Duodenal mucosa (tissue), 2 donors: ENCODE measurements around the gene UBAC2.
A peak's percentile ranks its signal among the peaks of the same experiment; 100 is the strongest.

Experiments
- H3K27ac ChIP-seq: one replicate; pipeline ENCODE4 v1.7.0; 2013; ENCODE audit warnings: low read depth, low read length
- H3K27me3 ChIP-seq, 2 donors: one replicate each; pipeline ENCODE4 v1.7.0; 2013; ENCODE audit warnings: low read length in 2 of 2, control low read depth in 1 of 2; ENCODE audit not compliant: insufficient read depth in 2 of 2, control insufficient read depth in 1 of 2
- H3K36me3 ChIP-seq, 2 donors: one replicate each; pipeline ENCODE4 v1.7.0; 2013; ENCODE audit warnings: low read length in 2 of 2, control low read depth in 1 of 2; ENCODE audit not compliant: insufficient read depth in 2 of 2, control insufficient read depth in 1 of 2
- H3K4me1 ChIP-seq, 2 donors: one replicate each; pipeline ENCODE4 v1.7.0; 2013; ENCODE audit warnings: low read length in 2 of 2, control low read depth in 1 of 2; ENCODE audit not compliant: insufficient read depth in 2 of 2, control insufficient read depth in 1 of 2
- H3K4me3 ChIP-seq, 2 donors: one replicate each; pipeline ENCODE4 v1.7.0; 2013; ENCODE audit warnings: low read length in 2 of 2, low read depth in 1 of 2
- H3K9ac ChIP-seq, 2 donors: one replicate each; pipeline ENCODE4 v1.7.0; 2013; ENCODE audit warnings: low read length in 2 of 2, low read depth in 1 of 2
- H3K9me3 ChIP-seq, 2 donors: one replicate each; pipeline ENCODE4 v1.7.0; 2013; ENCODE audit warnings: low read length in 2 of 2, control low read depth in 1 of 2; ENCODE audit not compliant: control insufficient read depth in 1 of 2

Gene UBAC2

DNA sequence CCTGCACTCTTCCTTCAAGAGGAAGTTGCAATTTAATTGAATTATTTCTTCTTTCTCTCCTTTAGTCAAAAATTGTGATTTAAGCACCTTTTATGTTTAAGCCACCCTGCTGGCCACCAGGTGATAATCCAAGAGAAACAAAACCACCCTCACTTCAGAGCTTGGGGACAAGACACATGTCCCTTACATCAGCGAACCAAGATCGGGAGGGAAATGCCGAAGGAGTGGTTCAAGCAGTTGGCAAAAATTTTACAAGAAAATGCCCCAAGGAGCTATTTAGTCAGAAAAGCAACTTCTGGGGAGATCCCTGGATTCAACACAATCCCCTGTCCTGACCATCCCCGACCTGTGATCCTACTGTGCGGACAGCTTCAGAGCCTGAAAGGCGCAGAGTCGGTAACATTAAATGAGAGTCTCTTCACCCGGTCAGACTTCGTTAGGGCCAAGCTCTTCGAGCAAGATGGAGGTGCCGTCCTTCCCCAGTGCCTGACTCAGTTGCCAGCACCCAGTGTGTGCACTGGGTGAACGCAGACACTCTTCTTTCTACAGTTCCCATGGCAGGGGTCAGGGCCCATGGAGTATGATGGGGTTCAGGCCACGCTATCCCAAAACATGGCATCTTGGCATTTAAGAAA lies 222.0 kb downstream of the UBAC2 start:
- Histone ChIP-seq H3K27ac (no peak overlapping the region), H3K36me3 (no peaks in the 10 kb centered on the region), H3K9me3 (no peaks in the 10 kb centered on the region), H3K27me3 (peaks cover 0 to 4% of the 10 kb centered on the region in 2 donors), H3K4me3 (no peak overlapping the region), H3K4me1 (peaks cover 11 to 21% of the 10 kb centered on the region in 2 donors), H3K9ac (no peak overlapping the region)

DNA sequence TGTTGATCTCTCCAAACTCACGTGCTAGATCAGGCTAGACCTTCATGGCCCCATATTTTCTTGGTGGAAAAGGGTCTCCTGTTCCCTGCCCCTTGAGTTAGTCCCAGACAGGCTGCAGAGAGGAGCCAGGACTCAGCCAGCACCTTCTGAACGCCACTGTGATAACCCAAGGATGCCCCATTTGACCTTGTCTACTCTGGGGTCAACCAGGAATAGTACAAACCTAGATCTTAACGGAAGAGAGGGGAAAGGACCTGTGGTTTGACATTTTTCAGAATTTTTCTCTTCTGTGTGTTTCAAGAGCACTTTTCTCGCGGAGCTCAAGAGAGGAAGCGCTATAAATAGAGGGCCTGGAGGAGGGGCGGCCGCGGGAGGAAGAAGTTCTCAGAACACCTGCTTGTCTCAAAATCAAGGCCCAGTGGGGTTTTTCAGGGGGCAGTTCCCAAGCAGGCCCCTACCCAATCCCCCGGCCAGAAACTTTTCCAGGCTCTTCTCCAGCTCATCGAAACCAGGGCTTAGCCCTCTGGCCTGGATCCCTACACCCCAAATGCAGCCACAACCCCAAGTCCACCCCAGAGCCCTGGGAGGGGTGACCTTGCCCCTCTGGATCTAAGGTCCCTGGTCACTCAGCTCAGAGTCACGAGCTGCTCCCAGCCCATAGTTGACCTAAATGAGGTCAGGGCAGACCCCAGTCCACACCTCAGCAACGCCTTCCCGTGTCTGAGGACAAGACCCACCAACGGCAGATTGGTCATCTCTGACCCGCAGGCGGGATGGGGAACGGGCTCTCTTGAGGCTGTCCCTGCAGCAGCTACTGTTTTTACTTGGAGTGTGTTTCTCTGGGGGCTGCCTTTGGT lies 225.1 kb downstream of the UBAC2 start:
- peak overlapping the region; percentile 8 for H3K27ac ChIP-seq

DNA sequence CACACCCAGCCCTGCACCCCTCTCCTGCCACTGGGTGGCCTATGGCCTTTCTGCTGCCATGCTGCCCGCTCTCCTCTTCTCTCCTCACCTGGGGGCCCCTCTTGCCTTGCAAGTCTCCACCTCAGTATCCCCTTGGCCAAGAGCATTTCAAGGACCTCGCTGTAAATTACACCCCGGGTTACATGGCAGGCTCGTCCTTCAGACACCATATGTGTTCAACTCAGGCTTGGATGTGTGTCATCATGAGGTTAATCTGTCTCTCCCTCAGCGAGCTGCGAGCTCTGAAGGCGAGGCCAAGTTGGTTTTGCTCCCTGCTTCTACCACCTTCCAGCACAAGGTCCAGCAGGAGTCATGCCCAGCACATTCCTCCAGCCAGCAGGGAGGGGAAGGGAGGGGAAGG lies 225.8 kb downstream of the UBAC2 start:
- Histone ChIP-seq H3K27me3 (peaks cover 0 to 4% of the 10 kb centered on the region in 2 donors), H3K4me3 (no peak overlapping the region), H3K36me3 (no peaks in the 10 kb centered on the region), H3K27ac (no peak overlapping the region), H3K9ac (no peak overlapping the region), H3K4me1 (peaks cover 5 to 14% of the 10 kb centered on the region in 2 donors), H3K9me3 (no peaks in the 10 kb centered on the region)

More for the DNA sequence above, 225.1 kb downstream of the UBAC2 start:
- Histone ChIP-seq H3K27me3 (peaks cover 0 to 4% of the 10 kb centered on the region in 2 donors), H3K36me3 (no peaks in the 10 kb centered on the region), H3K4me1 (peaks cover 5 to 14% of the 10 kb centered on the region in 2 donors), H3K9ac (peak overlapping the region in 1 of 2 donors; percentile 42), H3K4me3 (peak overlapping the region in 1 of 2 donors; percentile 5), H3K9me3 (no peaks in the 10 kb centered on the region)

DNA sequence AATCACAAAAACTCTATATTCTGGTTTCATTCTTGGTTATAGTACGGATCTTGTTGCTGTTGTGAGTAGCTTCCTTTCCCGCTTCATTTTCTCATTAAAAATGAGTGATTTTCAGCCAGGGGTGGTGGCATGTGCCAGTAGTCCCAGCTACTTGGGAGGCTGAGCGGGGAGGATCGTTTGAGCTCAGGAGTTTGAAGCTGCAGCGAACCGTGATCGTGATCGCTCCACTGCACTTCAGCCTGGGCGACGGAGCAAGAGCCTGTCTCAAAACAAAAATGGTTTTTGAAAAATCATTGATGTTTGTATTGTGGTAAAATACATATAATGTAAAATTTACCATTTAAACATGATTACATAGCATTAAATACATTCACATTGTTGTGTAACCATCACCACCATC lies 229.0 kb downstream of the UBAC2 start:
- Histone ChIP-seq H3K27me3 (no peaks in the 10 kb centered on the region), H3K4me1 (peaks cover 17 to 35% of the 10 kb centered on the region in 2 donors), H3K36me3 (no peaks in the 10 kb centered on the region), H3K9me3 (no peaks in the 10 kb centered on the region), H3K9ac (no peak overlapping the region), H3K4me3 (no peak overlapping the region), H3K27ac (no peak overlapping the region)

DNA sequence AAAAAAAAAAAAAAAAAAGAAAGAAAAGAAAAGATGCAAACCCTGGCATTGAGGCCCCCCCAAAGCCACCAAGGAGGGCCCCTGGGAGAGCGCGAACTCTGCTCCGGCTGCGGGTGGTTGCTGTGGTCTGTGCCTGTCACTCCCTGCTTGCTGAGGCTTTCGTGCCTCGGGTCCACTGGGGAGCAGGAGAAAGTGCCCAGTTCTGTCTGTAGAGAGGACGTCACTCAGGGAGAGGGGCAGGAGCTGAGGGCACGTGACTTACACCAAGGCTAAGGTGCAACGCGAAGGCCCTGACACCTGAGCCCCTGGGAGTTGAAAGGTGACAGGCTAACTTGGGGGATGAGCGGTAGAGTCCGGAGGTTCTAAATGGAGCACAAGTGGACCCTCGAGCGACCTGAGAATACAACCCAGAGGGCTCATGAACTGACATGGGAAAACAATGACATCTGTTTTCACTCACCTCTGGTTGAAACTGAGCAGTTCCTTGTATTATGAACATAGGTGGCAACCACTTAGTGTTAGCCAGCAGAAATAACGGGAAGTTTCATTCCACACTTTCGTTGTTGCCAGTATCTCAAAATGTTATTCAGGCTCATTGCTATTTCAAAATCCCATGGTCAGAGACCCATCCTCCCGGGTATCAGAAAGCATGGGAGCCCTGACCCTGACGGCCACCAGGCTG lies 231.4 kb downstream of the UBAC2 start:
- Histone ChIP-seq H3K36me3 (no peaks in the 10 kb centered on the region), H3K9ac (peak overlapping the region in 1 of 2 donors; percentile 19), H3K9me3 (no peaks in the 10 kb centered on the region), H3K4me3 (peak overlapping the region; percentile 0 to 25), H3K27ac (no peak overlapping the region), H3K27me3 (no peaks in the 10 kb centered on the region), H3K4me1 (peaks cover 13 to 27% of the 10 kb centered on the region in 2 donors)

DNA sequence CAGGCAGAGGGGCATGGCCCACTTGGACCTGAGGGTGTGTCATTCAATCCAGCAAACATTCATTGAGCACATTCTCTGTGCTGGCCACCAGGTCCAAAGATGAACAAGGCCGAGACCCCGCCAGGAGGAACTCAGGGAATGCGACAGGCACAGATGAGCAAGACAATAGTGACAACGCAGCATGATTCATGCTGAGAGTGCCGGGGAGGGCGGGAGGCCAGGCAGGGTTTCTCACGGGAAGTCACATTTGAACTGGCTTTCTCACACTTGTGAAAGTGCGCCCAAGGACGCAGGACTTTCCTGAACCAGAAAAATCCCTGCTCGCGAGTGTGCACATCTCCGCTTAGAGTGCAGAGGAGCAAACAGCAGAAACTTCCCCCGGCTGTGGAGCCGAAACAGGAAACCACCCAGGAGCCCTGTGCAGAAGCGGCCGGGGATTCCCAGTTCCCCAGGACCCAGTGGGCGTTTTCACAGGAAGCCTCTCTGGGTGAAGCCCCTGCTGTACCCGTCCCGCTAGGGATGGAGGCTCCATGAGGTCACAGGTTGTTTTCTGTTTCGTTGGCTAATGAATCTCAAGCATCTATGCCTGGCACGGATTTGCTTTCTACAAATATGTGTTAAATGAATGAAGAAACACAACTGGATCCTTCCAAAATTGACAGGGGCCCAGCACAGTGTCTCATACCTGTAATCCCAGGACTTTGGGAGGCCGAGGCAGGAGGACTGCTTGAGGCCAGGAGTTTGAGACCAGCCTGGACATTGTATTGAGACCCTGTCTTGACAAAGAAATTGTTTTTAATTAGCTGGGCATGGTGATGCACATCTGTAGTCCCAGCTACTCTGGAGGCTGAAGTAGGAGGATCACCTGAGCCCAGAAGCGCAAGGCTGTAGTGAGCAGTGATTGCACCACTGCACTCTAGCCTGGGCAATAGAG lies 232.2 kb downstream of the UBAC2 start:
- Histone ChIP-seq H3K27me3 (no peaks in the 10 kb centered on the region), H3K9ac (peak overlapping the region in 1 of 2 donors; percentile 19), H3K4me1 (peaks cover 15 to 29% of the 10 kb centered on the region in 2 donors), H3K9me3 (no peaks in the 10 kb centered on the region), H3K4me3 (peak overlapping the region; percentile 0 to 25), H3K27ac (peak overlapping the region; percentile 14), H3K36me3 (no peaks in the 10 kb centered on the region)

DNA sequence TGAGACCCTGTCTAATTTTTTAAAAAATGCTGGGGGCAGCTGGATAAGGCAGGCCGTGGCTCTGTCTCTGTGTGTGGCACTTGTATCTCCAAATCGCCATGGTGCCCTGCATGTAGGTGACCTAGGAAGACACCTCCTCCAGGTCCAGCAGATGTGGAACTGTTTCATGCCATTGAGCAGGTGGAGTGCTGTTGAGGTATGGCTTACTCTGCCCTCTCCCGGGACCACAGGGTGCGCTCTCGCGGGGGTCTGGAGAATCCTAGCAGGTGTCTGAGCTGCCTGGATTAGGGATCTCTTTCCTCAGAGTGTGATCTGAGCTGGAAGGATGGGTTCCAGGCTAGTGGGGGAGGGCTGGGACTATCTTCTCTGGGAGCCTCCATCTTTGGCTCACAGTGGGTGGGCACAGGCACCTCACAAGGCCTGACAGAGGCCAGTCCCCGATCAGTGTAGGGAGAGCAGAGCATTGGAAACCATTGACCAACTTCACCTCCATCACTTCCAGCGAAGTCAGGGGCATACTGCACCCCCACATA lies 233.0 kb downstream of the UBAC2 start:
- no peaks in the 10 kb centered on the region for H3K9me3 ChIP-seq
- no peaks in the 10 kb centered on the region for H3K27me3 ChIP-seq
- H3K27ac ChIP-seq = no peak overlapping the region
- peaks cover 15 to 29% of the 10 kb centered on the region in 2 donors for H3K4me1 ChIP-seq
- H3K9ac ChIP-seq = no peak overlapping the region
- H3K36me3 ChIP-seq = no peaks in the 10 kb centered on the region
- peak overlapping the region in 1 of 2 donors; percentile 0 for H3K4me3 ChIP-seq

DNA sequence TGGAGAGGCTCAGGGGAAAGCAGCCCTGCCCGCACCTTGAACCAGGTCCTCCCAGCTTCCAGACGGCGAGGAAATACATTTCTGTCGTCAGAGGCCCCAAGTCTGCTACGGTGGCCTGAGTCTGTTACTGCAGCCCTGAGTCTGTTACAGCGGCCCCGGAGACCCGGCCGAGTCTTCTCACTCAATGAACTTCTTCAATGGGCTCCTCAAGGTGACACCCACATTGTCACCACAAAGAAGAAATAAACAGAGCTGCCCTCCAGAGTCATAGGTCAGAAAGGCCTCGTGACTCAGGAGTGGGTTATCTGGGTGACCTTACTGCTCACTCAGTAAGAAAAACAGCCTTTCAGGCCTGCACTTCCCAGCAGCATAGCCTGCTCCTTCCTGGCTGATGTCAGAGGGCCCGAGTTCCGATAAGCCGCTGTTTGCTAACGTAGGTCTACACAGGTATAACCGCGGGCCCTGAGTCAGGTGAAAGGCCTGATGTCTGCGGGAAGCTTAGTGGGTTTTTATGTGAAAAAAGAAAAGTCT lies 233.7 kb downstream of the UBAC2 start:
- Histone ChIP-seq H3K27ac (no peak overlapping the region), H3K9ac (no peak overlapping the region), H3K4me1 (peaks cover 15 to 29% of the 10 kb centered on the region in 2 donors), H3K9me3 (no peaks in the 10 kb centered on the region), H3K27me3 (no peaks in the 10 kb centered on the region), H3K36me3 (no peaks in the 10 kb centered on the region), H3K4me3 (no peak overlapping the region)

DNA sequence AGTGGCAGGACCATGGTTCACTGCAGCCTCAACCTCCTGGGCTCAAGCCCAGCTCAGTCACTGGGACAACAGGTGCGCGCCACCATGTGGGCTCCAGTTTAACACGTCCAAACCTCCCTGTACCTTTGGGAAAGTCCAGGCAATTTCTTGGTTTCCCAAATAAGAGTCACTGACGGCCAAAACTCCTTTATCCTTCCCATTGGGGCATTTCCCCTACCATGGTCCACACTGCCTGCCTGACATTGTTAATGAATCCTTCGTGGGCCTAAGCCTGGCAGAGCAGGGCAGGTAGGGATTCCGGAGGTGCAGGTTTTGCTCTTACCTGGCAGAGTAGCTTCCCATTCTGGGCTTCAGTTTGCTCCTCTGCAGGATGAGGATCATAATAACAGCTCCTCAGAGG lies 234.5 kb downstream of the UBAC2 start:
- Histone ChIP-seq H3K36me3 (no peaks in the 10 kb centered on the region), H3K9ac (no peak overlapping the region), H3K4me1 (peaks cover 15 to 29% of the 10 kb centered on the region in 2 donors), H3K9me3 (no peaks in the 10 kb centered on the region), H3K27ac (no peak overlapping the region), H3K4me3 (no peak overlapping the region), H3K27me3 (peaks cover 0 to 3% of the 10 kb centered on the region in 2 donors)
